Thyroid gland (tissue), 4 donors: ENCODE measurements around the gene ABHD8.

Experiments used
- CTCF ChIP-seq, 6 experiments: fragments of 200-600 bp in 3 of 6; fragments of 450-650 bp in 3 of 6; sonication (generic) in 3 of 6; IDR thresholded peaks; one replicate each; pipeline ENCODE4 v1.5.1; 2016 to 2019; ENCODE audit warnings: antibody characterized with exemption in 6 of 6, mild to moderate bottlenecking in 2 of 6, inconsistent platforms in 1 of 6, moderate library complexity in 1 of 6
- POLR2A ChIP-seq, 2 donors: fragments of 450-650 bp; IDR thresholded peaks; one replicate each; pipeline ENCODE4 v1.6.1; 2017; ENCODE audit warnings: antibody characterized with exemption in 2 of 2, mild to moderate bottlenecking in 2 of 2, moderate library complexity in 1 of 2

DNA sequence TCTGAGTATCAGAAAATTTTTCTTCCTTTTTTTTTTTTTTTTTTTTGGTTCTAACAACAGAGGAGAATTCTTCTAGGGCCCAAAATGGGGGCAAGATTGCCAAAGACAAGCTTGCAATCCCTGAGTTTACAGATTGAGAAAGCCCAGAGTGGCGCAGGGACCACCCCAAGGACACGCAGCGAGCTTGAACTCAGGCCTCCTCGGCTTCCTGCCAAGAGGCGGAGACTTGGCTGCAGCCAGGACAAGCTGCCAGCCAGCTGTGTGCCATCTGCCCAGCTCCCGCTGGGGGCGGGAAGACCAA, 1.9 kb upstream of the ABHD8 start:
- TF ChIP-seq CTCF (IDR thresholded peaks at IDR 0.05) (no peak), POLR2A (IDR thresholded peaks at IDR 0.05) (no peak)
